ENCODE results near the gene RAB14. TPM values are rescaled to one million over a fixed set of nuclear protein-coding genes. Genes with fewer than 3 reads are reported as not detected.

RAB14 gene
- total and polyA plus RNA-seq, 10 of the 15 experiments (the other 5 are each of a cell fraction or from before 2014, with no cell fraction given) = 16.7 to 59.9 (median 25.4) TPM

- FAIRE-seq = no peak
- H3K4me1 ChIP-seq (ENCODE audit: control insufficient read depth, insufficient read depth, low read length) = peaks cover 21% of the 10 kb centered on the region
- in situ Hi-C loops (cut with MboI) = no loop called here
- TF ChIP-seq ZSCAN29 (IDR thresholded peaks at IDR 0.05) (no peak), EP300 (IDR thresholded peaks at IDR 0.05; ENCODE audit: borderline replicate concordance in 1 of 2, control insufficient read depth in 1 of 2, low read depth in 2 of 2, low read length in 2 of 2) (no peak), SPI1 (IDR thresholded peaks at IDR 0.05; ENCODE audit: borderline replicate concordance, insufficient read depth, low read depth, low read length) (no peak), SRF (IDR thresholded peaks at IDR 0.05; ENCODE audit: low read depth in 2 of 2, low read length in 2 of 2) (no peak), E4F1 (IDR thresholded peaks at IDR 0.05; ENCODE audit: borderline replicate concordance, partially characterized antibody) (no peak), CUX1 (IDR thresholded peaks at IDR 0.05; ENCODE audit: insufficient replicate concordance, low read depth, low read length) (no peak), CREB1 (IDR thresholded peaks at IDR 0.05; ENCODE audit: low read depth) (no peak), MEF2A (IDR thresholded peaks at IDR 0.05; ENCODE audit: insufficient read depth, low read depth, low read length) (no peak)
- TF ChIP-seq, protein P1, sequence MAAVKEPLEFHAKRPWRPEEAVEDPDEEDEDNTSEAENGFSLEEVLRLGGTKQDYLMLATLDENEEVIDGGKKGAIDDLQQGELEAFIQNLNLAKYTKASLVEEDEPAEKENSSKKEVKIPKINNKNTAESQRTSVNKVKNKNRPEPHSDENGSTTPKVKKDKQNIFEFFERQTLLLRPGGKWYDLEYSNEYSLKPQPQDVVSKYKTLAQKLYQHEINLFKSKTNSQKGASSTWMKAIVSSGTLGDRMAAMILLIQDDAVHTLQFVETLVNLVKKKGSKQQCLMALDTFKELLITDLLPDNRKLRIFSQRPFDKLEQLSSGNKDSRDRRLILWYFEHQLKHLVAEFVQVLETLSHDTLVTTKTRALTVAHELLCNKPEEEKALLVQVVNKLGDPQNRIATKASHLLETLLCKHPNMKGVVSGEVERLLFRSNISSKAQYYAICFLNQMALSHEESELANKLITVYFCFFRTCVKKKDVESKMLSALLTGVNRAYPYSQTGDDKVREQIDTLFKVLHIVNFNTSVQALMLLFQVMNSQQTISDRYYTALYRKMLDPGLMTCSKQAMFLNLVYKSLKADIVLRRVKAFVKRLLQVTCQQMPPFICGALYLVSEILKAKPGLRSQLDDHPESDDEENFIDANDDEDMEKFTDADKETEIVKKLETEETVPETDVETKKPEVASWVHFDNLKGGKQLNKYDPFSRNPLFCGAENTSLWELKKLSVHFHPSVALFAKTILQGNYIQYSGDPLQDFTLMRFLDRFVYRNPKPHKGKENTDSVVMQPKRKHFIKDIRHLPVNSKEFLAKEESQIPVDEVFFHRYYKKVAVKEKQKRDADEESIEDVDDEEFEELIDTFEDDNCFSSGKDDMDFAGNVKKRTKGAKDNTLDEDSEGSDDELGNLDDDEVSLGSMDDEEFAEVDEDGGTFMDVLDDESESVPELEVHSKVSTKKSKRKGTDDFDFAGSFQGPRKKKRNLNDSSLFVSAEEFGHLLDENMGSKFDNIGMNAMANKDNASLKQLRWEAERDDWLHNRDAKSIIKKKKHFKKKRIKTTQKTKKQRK (IDR thresholded peaks at IDR 0.05; ENCODE audit: low read depth, low read length) = no peak
- TF ChIP-seq, protein P2, sequence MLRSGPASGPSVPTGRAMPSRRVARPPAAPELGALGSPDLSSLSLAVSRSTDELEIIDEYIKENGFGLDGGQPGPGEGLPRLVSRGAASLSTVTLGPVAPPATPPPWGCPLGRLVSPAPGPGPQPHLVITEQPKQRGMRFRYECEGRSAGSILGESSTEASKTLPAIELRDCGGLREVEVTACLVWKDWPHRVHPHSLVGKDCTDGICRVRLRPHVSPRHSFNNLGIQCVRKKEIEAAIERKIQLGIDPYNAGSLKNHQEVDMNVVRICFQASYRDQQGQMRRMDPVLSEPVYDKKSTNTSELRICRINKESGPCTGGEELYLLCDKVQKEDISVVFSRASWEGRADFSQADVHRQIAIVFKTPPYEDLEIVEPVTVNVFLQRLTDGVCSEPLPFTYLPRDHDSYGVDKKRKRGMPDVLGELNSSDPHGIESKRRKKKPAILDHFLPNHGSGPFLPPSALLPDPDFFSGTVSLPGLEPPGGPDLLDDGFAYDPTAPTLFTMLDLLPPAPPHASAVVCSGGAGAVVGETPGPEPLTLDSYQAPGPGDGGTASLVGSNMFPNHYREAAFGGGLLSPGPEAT (IDR thresholded peaks at IDR 0.05; ENCODE audit: low read depth) = no peak
Observed at GRCh38 chr9:121204611-121205010, 2.9 kb upstream of the RAB14 start.

More at GRCh38 chr9:121204611-121205010, 2.9 kb upstream of the RAB14 start:
- POLR2A ChIA-PET = interaction anchor here (1.4 kb wide), 1 partner anchor 84 kb away, joined by 4 read pairs; no protein-coding TSS in a partner anchor
- no peak overlapping the region for H3K27ac ChIP-seq (ENCODE audit: control insufficient read depth, insufficient read depth)
- RAD21 ChIA-PET (ENCODE audit: unreplicated experiment) = interaction anchor here (1.0 kb wide), 1 partner anchor 9 kb away, joined by 4 read pairs; no protein-coding TSS in a partner anchor
- no TSS peak for BruUV-seq (replicated peaks)
- H3K9me3 ChIP-seq (replicated peaks; ENCODE audit: control insufficient read depth, insufficient read depth, low read length) = no peaks in the 10 kb centered on the region
- H3K4me2 ChIP-seq (ENCODE audit: control insufficient read depth, insufficient read depth) = no peak overlapping the region
- CTCF ChIA-PET = interaction anchor here (1.0 to 2.7 kb wide), 3 partner anchors 9 to 223 kb away, joined by 4 to 13 read pairs (median 4); no protein-coding TSS in a partner anchor
- no peak overlapping the region for H3K4me3 ChIP-seq
- peaks cover 29% of the 10 kb centered on the region for H3K79me2 ChIP-seq (ENCODE audit: control insufficient read depth, insufficient read depth, low read length)
- SMC1A ChIA-PET (ENCODE audit: uncharacterized antibody, unreplicated experiment) = interaction anchor here (1.0 to 1.5 kb wide), 4 partner anchors 8 to 83 kb away, joined by 3 to 4 read pairs (median 3); no protein-coding TSS in a partner anchor
- DNase-seq (ENCODE audit: low read depth, low spot score) = no peak
- intact Hi-C loops (cut with micrococcal nuclease; ENCODE audit: unreplicated experiment) = no loop called here
- no peak overlapping the region for H2AFZ ChIP-seq (ENCODE audit: control insufficient read depth, low read depth, low read length)
- ATAC-seq = no peak
- 0 out of 2 replicates have a peak, but pooled peaks cover 4% of the 10 kb centered on the region for H4K20me1 ChIP-seq (ENCODE audit: control insufficient read depth, insufficient read depth)
- H3K27me3 ChIP-seq (replicated peaks in 1 of 2; ENCODE audit: control insufficient read depth in 2 of 2, insufficient read depth in 2 of 2, low read length in 1 of 2) = no peaks in the 10 kb centered on the region
- H3K36me3 ChIP-seq (ENCODE audit: control insufficient read depth in 2 of 2, insufficient read depth in 2 of 2, low read length in 1 of 2) = no peaks in the 10 kb centered on the region
- no peak overlapping the region for H3K9ac ChIP-seq (ENCODE audit: control insufficient read depth, insufficient read depth, low read length)
